ENCODE results near the gene HCN2.

- TF ChIP-seq POLR2AphosphoS5 (IDR thresholded peaks at IDR 0.05) (no peak), CTCF (IDR thresholded peaks at IDR 0.05; ENCODE audit: poor library complexity, severe bottlenecking) (no peak), MXI1 (conservative IDR thresholded peaks at IDR 0.05; ENCODE audit: poor library complexity, severe bottlenecking) (no peak)
Observed at GRCh38 chr19:607301-608154, 17.8 kb downstream of the HCN2 start.

Data from neural cell (in vitro differentiated cells).